Epidermal melanocyte (primary cell): ENCODE results near the gene SPOCK2.

Experiments
- DNase-seq: peaks from one replicate; pipeline ENCODE4 v3.0.0; 2011; ENCODE audit warnings: low spot score; ENCODE audit not compliant: insufficient read length

Gene SPOCK2

GRCh38 chr10:72088889-72089575 lies 681 bp upstream of the SPOCK2 start:
- no peak for DNase-seq

- no peak for DNase-seq
These were observed 871 bp downstream of the SPOCK2 start for GRCh38 chr10:72087392-72087968.

- DNase-seq, result no peak
These were observed 1.6 kb downstream of the SPOCK2 start for GRCh38 chr10:72086466-72087391.

DNA sequence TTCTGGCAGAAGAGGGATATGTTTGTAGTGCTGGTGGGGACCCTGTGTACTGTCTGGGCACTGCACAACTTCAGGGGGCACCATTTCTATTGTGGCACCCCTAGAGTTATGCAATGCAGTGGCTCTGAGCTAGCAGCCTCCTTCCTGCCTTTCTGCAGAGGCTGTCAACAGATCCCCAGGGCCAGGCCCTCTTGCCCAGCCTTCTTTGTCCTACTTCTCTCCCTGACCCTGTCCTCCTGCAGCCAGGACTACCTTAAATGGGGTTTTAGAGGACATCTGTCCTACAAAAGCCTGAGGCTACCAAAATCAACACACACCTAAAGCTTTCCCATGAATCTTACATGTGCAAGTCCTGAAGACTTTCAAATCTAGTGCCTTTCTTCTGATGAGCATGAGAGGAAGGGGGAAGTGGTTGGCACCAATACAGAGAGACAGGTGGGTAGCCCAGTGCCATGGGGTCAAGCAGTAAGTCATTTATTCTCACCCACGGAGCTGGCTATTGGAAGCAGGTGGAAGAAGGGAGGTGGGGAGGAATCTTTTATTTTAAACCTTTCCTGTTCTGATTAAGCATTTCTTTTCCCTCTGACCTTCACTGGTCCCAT lies 2.4 kb downstream of the SPOCK2 start:
- no peak for DNase-seq

DNA sequence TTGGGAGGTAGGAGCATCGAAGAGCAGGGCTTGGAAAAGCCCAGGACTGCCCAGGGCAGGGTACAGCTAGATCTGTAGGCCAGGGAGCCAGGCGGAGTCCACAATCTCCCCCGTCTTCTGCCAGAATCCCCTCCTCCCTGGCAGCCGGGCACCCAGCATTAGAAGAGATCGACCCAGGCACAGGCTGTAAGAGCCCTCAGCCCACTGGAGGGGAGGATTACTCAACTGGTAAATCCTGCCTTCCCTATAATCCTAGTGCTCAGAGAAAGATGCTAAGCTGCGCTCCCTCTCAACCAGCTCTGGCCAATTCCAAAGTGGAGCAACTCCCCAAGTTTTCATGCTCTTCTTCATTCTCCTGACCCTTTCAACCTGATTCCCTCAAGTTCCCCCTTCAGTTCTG lies 3.2 kb downstream of the SPOCK2 start:
- no peak for DNase-seq

DNA sequence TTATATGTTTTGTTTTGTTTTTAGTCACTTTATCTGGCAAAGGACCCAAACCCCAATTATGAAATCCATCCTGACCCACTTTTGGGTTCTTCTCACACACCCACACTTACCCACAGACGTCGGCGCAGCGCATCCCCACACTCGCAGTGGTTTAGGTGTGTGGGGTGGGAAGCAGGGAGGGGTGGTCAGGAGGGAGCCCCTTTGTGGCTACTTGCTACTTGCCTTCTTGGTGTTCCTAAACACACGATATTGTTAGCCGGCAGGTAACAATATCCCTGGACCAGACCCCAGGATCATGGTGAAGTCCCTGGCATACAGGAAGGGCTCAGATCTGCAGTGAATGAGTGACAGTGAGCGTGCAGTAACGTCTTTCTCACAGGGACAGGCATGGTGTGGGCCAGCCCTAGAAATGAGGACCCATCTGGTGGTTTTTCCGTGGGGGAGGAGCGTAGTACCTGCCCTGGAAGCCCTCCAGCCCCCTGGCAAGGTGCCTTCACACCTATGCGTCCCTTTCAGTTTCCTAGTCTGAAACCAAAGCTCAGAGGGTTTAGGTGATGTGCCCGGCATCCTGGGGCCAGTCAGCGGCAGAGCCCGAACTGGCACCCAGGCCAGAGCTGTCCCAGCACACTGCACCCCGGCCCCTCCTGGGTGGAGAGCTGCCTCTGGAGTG lies 4.4 kb downstream of the SPOCK2 start:
- no peak for DNase-seq

- DNase-seq, result no peak
These were observed 5.2 kb downstream of the SPOCK2 start for GRCh38 chr10:72082856-72083789.

DNA sequence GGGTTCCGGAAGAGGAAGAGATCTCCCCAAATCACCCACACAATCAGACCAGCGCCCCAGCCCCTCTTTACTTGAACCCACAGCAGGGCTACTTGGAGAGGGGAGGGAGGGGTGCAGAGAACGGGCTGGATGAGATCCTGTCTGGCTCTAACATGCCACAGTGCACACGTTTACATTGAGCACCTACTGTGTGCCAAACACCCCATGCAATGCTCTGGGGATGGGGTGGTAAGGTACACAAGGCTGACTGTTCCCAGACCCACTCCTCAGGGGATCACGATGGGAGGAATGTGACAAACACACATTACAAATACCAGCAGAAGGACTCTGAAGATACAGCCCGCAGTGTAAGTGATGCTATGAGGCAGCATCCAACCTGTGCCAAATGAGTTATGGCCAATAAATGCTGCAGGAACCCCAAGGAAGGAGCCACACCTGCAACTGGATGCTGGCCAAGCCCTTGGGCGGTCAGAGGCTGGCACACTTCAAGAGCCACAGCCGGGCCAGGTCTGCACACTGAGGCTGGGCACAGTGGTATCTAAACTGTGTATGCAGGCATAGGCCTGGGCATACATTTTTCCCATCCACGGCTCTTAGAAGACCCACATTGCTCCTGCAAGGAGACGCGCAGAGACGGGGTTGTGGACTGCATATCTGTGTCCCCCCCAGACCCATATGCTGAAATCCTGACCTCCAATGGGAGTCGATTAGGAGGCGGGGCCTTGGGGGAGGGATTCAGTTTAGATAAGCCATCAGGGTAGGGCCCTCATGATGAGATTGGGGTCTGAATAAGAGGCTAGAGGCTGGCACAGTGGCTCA lies 6.4 kb downstream of the SPOCK2 start:
- no peak for DNase-seq

GRCh38 chr10:72081210-72081609 lies 7.1 kb downstream of the SPOCK2 start:
- DNase-seq, result no peak

DNA sequence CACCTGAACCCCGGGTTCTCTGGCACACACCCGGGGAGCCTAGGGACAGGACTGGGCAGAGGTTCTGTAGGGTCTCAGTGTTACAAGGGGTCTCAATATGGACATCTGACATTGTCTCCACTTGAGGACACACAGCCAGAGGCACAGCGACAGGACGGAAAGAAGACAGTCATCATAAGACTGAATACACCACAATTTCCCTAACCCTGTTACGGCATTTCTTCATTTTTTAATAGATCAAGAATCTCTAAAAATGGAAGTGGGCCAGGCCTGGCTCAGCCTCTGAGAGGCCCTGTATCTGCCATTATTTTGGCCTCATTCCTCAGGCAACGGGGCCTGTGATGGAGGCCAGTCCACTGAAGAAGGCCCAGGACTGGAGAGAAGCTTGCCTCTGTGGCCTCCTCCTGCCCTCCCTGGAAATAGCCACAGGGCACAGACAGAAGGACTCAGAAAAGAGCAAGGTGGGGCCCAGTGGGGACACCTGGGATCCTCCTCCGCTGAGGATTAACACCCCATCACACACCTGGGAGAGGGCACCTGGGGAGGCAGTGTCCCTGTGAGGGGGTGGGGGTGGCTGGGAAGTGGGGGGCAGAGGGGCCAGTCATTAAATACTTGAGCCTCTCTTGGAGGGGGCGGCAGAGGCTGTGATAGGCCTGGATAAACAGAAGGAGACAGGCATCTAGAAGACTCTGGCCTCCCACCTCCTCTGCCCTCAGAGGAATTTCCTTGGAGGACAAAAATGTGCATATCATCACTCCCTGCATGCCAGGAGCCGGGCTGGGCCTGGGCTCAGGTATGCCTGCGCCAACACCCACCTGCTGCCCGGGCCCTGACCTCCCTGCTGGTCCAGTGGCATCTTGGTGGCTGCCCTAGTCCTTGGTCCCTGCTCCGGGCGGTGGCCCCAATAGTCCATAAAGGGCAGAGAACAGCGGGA lies 8.0 kb downstream of the SPOCK2 start:
- DNase-seq, result no peak

DNA sequence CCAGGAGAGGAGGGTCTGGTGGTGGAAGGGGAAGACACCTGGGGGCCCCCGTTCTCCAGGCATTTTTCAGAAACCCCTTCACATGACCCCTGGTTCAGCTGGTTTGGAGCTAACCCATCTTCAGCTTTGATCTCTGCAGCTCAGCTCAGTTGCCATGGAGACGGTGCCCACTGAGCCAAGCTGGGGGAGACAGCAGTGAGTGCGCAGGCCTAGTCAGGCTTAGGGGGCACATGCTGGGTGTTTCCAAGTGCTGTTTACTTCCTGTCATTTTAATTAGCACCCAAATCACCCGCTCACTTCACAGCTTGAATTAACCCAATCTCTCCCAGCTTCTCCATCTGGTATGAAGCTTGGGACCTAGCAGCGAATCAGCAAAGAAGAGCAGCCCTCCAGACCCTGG lies 9.0 kb downstream of the SPOCK2 start:
- no peak for DNase-seq

DNA sequence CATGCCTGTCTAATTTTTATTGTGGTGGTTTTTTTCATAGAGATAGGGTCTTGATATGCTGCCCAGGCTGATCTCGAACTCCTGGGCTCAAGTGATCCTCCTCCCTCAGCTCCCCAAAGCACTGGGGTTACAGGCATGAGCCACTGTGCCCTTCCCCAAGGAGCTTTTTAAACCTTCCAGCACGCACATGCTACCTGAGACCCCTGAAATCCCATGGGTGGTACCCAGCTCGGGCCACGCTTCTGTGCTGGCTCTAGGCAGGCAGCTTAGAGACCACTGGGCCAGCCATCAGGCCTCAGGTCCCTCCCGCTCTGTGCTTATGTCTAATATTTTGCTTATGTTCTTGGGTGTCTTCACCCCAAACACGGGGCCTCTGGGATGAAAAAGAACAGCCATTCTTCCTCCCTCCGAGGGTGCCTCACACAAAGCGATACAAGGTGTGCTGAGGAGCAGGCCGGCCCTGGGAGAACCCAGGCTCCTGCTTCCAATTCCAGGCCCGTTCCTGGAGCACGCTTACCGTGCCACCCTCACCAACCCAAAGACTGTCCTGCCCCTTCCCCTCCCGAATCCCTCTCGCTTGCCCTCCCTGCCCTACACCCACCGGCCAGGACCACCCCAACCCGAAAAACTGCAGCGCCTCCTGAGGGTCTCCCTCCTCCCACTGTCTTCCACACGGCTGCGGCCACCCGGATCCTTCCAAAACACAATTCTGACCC lies 10.9 kb downstream of the SPOCK2 start:
- no peak for DNase-seq

- DNase-seq, result no peak
These were observed 11.6 kb downstream of the SPOCK2 start for GRCh38 chr10:72076756-72077155.

- DNase-seq, result no peak
These were observed 12.8 kb downstream of the SPOCK2 start for GRCh38 chr10:72075376-72076115.

DNA sequence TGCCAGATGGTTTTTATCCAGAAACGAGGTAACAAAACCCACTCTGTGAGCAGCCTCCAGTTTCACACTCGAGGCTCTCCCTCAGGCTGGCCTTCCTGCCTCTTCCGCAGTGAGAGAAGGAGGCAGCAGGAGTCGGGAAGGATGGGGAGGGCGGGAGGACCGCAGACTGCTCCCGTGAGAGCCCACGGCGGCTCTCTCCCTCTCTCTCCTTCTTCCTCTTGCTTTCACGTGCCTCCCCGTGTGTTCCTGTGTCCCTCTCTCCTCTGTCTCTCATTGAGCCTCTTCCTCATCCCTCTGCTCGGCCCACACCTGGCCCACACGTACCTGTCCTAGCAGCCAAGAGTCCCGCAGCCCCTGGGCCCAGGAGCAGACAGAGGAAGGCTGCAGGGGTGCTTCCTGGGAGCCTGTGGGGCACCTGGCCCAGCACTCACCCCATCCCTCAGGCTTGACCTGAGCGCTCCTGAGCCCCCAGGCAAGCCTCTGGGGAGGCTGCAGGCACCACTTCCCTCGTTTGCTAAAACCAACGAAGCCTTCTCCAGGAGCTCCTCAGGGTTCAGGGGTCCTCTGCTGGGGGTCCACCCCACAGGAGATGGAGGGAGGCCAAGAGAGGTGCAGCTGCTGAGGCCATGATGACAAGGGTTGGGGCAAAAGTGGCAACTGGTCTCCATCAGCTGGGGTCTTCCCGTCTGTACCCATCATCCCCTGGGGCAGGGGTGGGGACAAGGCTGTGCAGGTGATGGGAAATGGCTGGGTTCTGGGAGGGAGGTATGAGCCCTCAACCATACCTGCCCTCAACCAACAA lies 13.6 kb downstream of the SPOCK2 start:
- no peak for DNase-seq
